ENCODE measurements around the gene TES. TPM values are rescaled to one million over a fixed set of nuclear protein-coding genes. Genes with fewer than 3 reads are reported as not detected.
"Not testable (repeated sequence)": the region's sequence is repeated elsewhere in the genome, so short reads cannot be mapped to it uniquely, and the experiment has no call there.

The TES gene
- total RNA-seq, 1 donor from 2014 or later = 19.0 TPM

DNA sequence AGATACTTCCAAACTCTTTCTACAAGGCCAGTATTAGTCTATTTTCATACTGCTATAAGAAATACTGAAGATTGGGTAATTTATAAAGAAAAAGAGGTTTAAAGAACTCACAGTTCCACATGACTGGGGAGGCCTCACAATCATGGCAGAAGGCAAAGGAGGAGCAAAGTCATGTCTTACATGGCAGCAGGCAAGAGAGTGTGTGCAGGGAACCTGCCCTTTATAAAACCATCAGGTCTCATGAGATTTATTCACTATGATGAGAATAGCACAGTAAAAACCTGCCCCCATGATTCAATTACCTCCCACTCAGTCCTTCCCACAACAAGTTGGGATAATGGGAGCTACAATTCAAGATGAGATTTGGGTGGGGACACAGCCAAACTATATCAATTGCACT, 85.6 kb downstream of the TES start:
- ATAC-seq (ENCODE audit: poor library complexity); intact Hi-C loops (cut with DNase I); DNase-seq: not testable (repeated sequence)

DNA sequence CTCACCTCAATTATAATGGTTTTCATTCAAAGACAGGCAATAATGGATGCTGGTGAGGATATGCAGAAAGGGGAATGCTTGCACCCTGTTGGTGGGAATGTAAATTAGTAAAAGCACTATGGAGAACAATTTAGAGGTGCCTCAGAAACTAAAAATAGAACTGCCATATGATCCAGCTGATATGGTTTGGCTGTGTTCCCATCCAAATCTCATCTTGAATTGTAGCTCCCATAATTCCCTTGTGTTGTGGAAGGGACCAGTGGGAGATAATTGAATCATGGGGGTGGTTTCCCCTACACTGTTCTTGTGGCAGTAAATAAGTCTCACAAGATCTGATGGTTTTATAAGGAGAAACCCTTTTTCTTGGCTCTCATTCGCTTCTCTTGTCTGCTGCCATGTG, 87.7 kb downstream of the TES start:
- no peak for ATAC-seq (ENCODE audit: poor library complexity)
- DNase-seq = no peak
- intact Hi-C loops (cut with DNase I) = no loop called here

DNA sequence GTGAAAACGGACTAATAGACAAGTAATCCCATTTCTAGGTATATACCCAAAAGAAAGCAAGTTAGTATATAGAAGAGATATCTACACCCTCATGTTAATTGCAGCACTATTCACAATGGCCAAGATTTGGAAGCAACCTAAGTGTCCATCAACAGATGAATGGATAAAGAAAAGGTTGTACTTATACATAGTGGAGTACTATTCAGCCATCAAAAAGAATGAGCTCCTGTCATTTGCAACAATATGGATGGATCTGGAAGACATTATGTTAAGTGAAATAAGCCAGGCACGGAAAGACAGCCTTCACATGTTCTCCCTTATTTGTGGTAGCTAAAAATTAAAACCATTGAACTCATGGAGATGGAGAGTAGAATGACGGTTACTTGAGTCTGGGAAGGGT, 88.2 kb downstream of the TES start:
- intact Hi-C loops (cut with DNase I) = no loop called here

DNA sequence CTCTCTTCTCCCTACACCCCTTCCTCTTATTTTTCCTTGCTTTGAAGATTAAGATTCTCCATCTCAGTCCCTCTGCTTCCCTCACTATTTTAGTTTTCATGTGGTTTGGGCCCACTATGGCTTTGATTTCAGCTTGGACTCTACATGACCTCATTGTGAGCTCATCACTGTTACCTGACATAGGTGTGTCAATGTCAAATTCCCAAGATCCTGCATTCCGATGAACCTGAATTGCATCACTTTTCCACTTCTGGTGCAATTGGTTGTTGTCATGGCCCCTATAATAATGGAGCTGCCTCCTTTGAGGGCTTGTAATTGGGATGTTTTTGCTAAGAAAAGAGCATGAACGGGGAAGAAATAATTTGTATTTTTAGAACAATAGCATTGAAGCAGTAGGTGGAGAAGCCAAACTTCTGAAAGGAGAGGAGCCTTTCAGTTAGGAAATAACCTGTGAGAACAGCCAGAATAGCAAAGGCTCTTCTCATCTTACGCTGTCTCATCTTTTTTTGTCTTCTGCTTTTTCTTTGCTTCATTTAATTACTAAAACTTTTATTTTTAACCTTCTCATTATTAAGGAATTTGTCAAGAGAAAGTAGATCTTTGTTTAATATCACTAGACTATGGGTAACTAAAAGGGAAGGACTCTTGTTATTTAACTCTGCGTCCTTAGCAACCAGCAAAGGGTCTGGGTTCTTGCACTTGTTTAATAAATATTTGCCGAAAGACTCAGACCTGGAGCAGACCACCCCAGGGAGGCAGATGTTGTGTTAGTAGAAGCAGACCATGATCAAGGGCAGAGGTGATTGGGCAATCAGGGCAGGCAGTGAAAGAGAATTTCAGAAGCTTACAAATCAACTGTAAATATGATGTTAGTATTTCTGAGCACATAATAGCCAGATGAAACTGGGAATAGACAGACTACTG, 95.4 kb downstream of the TES start:
- no peak for ATAC-seq (ENCODE audit: poor library complexity)
- no peak for DNase-seq
- intact Hi-C loops (cut with DNase I) = no loop called here

More for the DNA sequence above, 88.2 kb downstream of the TES start:
- ATAC-seq (ENCODE audit: poor library complexity) (no peak), DNase-seq (no peak)

GRCh38 chr7:116306409-116307048, 96.2 kb downstream of the TES start:
- intact Hi-C loops (cut with DNase I) = no loop called here
- no peak for ATAC-seq (ENCODE audit: poor library complexity)
- no peak for DNase-seq

DNA sequence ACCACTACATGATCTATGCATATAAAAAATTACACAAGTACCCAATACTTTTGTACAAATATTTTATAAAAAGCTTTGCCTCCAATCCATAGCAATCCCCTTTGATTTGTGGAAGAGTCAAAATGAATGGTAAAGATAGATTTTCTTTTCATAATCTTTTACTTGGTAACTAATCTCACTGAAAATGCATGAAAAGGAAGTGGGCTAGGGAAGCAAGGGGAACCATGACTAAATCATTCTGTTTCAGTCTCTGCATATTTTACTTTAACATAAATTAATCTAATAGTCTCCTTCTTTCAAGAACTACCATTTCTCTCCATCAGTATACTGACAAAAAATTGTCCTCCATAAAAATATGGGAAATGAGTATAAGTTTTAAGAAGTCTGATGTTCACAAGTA, 96.9 kb downstream of the TES start:
- no peak for DNase-seq
- intact Hi-C loops (cut with DNase I) = no loop called here
- ATAC-seq (ENCODE audit: poor library complexity) = no peak

Other genes starting within 250 kb of the TES start
- gene TFEC, start 179.8 kb upstream of the TES start, total RNA-seq = 1.2 TPM

Measured in Right ventricle myocardium superior (tissue), 1 donor.